Type B pancreatic cell (in vitro differentiated cells): ENCODE data around the gene LRRC34. TPM values are rescaled to one million over a fixed set of nuclear protein-coding genes. Genes with fewer than 3 reads are reported as not detected.

ENCODE experiments used
- DNase-seq: peaks from one replicate; pipeline ENCODE4 v3.0.0; 2021; ENCODE audit warnings: mixed read lengths; ENCODE audit not compliant: unreplicated experiment; ENCODE audit errors: extremely low spot score
- H3K27ac Mint-ChIP-seq: 2 replicates; pipeline ENCODE4 v1.8.0; 2021; ENCODE audit warnings: mild to moderate bottlenecking, mixed read lengths
- H3K27me3 Mint-ChIP-seq: 2 replicates; pipeline ENCODE4 v1.8.0; 2021; ENCODE audit warnings: mixed read lengths
- H3K36me3 Mint-ChIP-seq: 2 replicates; pipeline ENCODE4 v1.8.0; 2021; ENCODE audit warnings: mixed read lengths
- H3K4me1 Mint-ChIP-seq: one replicate; pipeline ENCODE4 v1.8.0; 2021; ENCODE audit warnings: mixed read lengths; ENCODE audit not compliant: unreplicated experiment
- H3K4me3 Mint-ChIP-seq: 2 replicates; pipeline ENCODE4 v1.8.0; 2021; ENCODE audit warnings: mild to moderate bottlenecking, mixed read lengths
- H3K9me3 Mint-ChIP-seq: 2 replicates; pipeline ENCODE4 v1.8.0; 2021; ENCODE audit warnings: mixed read lengths
- total RNA-seq: library from RNA; stranded (reverse); gene quantifications from 2 replicates; pipeline ENCODE4 v1.2.1, GENCODE V29; 2021; ENCODE audit warnings: low replicate concordance
- TF ChIP-seq, protein P1 (sequence below): fragments of 200-600 bp; sonication (generic); conservative IDR thresholded peaks from 2 replicates; pipeline ENCODE4 v1.5.0; 2021; ENCODE audit warnings: antibody characterized with exemption, mild to moderate bottlenecking

The LRRC34 gene
- total RNA-seq, 1 donor from 2014 or later, result 2.7 TPM

DNA sequence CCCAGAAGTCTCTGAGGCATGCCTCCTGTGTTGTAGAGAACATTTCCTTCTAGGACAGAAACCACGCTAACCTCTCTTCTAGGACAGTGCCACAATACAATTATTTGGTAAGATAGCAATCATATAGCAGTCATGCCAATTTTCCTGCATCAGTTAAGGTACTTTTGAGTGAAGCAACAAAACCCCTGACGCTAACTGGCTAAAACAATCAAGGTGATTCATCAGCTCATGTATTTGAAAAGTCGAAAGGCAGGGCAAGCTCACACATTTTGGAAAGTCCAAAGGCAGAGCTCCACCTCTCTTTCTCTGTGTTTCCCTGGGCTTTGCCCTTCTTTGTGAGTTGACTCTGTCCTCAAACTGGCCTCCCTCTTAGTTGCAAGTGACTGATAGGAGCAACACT is 58.0 kb downstream of the LRRC34 start:
- Mint-ChIP-seq H3K9me3 (no peaks in the 10 kb centered on the region), H3K27ac (no peak overlapping the region), H3K36me3 (no peaks in the 10 kb centered on the region), H3K4me1 (no peaks in the 10 kb centered on the region), H3K27me3 (peaks cover 8% of the 10 kb centered on the region), H3K4me3 (no peak overlapping the region)
- DNase-seq, result no peak
- TF ChIP-seq, protein P1, sequence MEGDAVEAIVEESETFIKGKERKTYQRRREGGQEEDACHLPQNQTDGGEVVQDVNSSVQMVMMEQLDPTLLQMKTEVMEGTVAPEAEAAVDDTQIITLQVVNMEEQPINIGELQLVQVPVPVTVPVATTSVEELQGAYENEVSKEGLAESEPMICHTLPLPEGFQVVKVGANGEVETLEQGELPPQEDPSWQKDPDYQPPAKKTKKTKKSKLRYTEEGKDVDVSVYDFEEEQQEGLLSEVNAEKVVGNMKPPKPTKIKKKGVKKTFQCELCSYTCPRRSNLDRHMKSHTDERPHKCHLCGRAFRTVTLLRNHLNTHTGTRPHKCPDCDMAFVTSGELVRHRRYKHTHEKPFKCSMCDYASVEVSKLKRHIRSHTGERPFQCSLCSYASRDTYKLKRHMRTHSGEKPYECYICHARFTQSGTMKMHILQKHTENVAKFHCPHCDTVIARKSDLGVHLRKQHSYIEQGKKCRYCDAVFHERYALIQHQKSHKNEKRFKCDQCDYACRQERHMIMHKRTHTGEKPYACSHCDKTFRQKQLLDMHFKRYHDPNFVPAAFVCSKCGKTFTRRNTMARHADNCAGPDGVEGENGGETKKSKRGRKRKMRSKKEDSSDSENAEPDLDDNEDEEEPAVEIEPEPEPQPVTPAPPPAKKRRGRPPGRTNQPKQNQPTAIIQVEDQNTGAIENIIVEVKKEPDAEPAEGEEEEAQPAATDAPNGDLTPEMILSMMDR, result no peak

DNA sequence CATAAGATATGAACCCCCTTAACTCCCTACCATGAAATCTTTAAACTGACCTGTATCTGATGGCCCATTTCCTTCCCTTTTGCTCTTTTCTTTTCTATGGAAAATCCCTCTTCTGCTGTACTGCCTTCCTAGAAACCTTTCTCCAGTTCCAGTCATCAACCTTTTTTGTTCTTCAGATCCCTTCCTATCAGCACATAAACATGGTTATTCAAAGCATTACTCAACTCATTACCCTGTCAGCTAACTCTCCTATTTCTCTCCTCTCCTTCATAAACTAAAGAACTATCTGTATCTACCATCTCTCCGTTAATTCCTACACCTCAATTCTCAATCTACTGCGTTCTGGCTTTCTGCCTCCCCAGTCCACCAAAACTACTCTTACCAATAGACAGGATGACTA is 60.8 kb downstream of the LRRC34 start:
- Mint-ChIP-seq H3K27me3 (peaks cover 18% of the 10 kb centered on the region), H3K27ac (no peak overlapping the region), H3K9me3 (no peaks in the 10 kb centered on the region), H3K36me3 (no peaks in the 10 kb centered on the region), H3K4me3 (no peak overlapping the region), H3K4me1 (no peaks in the 10 kb centered on the region)
- TF ChIP-seq, protein P1, result no peak
- no peak for DNase-seq

DNA sequence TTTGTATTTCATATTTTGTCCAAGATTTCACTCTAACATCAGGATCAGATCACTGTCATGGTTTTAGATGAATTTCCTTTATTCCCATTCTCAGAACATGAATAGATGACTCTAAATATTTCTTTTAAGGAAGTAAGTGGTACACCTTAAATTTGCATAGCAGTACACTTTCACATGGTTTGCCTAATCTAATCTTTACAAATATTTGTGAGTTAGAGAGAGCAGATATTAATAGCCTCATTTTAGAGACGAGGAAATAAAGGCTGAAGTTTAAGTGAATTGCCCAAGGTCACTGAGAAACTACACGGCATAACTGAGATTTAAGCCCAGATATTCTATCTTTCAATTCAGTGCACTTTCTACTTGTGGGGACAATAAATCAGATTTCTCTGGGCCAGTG is 62.0 kb downstream of the LRRC34 start:
- H3K4me1 Mint-ChIP-seq, result no peaks in the 10 kb centered on the region
- H3K36me3 Mint-ChIP-seq, result no peaks in the 10 kb centered on the region
- H3K9me3 Mint-ChIP-seq, result no peaks in the 10 kb centered on the region
- DNase-seq, result no peak
- no peak overlapping the region for H3K27ac Mint-ChIP-seq
- H3K27me3 Mint-ChIP-seq, result peaks cover 19% of the 10 kb centered on the region
- TF ChIP-seq, protein P1, result no peak
- no peak overlapping the region for H3K4me3 Mint-ChIP-seq

DNA sequence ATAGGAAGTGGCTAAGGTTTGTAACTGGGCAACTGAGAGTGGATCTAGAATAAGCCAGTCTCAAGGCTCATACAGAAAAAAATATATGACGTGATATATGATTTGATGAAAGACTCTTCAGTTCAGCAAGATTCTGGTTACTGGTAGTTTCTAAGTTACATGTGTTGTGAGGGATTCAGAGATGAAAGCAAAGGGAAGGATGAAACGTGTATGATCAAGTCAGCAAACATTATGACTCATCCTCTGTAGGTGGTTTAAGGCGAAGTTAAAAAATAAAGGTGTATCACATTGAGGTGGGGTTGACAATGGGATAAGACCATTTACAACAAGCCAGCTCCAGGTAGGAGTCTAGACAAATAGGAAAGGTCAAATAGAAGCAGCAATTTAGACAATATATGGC is 64.0 kb downstream of the LRRC34 start:
- TF ChIP-seq, protein P1, result no peak
- Mint-ChIP-seq H3K9me3 (no peaks in the 10 kb centered on the region), H3K36me3 (no peaks in the 10 kb centered on the region), H3K4me1 (peaks cover 8% of the 10 kb centered on the region), H3K4me3 (no peak overlapping the region), H3K27me3 (peaks cover 19% of the 10 kb centered on the region), H3K27ac (no peak overlapping the region)
- DNase-seq, result no peak

DNA sequence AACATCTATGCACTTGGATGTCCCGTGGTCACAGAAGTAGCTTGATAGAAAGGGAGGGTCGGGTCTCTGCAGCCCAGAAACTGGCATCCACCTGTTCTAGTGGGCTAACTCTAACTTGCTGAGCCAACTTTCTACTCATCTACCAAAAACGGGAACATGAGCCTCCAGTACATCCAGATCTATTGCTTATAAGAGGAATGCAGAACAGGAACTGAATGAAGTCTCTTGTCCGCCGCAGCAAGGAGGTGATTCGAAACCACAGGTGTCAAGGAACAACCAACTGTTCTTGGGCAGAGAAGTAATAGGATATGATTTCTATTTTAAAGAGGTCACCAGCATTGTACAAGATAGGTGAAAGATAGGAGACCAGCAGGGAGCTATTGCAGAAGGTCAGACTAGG is 65.8 kb downstream of the LRRC34 start:
- no peak for DNase-seq
- TF ChIP-seq, protein P1, result no peak
- Mint-ChIP-seq H3K4me3 (no peak overlapping the region), H3K36me3 (no peaks in the 10 kb centered on the region), H3K9me3 (no peaks in the 10 kb centered on the region), H3K27me3 (peaks cover 16% of the 10 kb centered on the region), H3K4me1 (peaks cover 8% of the 10 kb centered on the region), H3K27ac (no peak overlapping the region)
